SH-SY5Y (cell line): ENCODE data around the gene C10orf95.

Experiments used
- GATA2 ChIP-seq: IDR thresholded peaks from 2 replicates; pipeline ENCODE4 v1.6.1; 2011; ENCODE audit warnings: mild to moderate bottlenecking, low read depth, low read length
- GATA3 ChIP-seq: IDR thresholded peaks from 2 replicates; pipeline ENCODE4 v1.6.1; 2011; ENCODE audit warnings: low read depth, mild to moderate bottlenecking, low read length, moderate library complexity

- TF ChIP-seq GATA2: no peak
- TF ChIP-seq GATA3: no peak
These were observed 16.8 kb downstream of the C10orf95 start for GRCh38 chr10:102434394-102435132.
